DMS114 treated with DMSO at 0.1 percent for 48 hours (cell line): Measurements from ENCODE around the gene NLGN4Y.

Experiments
- DNase-seq: peaks from one replicate; lab custom pipeline; 2025; ENCODE audit not compliant: unreplicated experiment; lab: John Stamatoyannopoulos, UW

NLGN4Y gene

GRCh38 chrY:14644157-14644952, 120.0 kb downstream of the NLGN4Y start:
- DNase-seq, result no peak

GRCh38 chrY:14679181-14679580, 154.9 kb downstream of the NLGN4Y start:
- no peak for DNase-seq

GRCh38 chrY:14694543-14694942, 170.2 kb downstream of the NLGN4Y start:
- DNase-seq, result no peak

- no peak for DNase-seq
These were observed 183.8 kb downstream of the NLGN4Y start for GRCh38 chrY:14708158-14708557.

- DNase-seq, result no peak
These were observed 217.3 kb downstream of the NLGN4Y start for GRCh38 chrY:14741596-14741995.

- no peak for DNase-seq
These were observed 224.0 kb downstream of the NLGN4Y start for GRCh38 chrY:14748329-14748728.

- no peak for DNase-seq
These were observed 231.2 kb downstream of the NLGN4Y start for GRCh38 chrY:14755571-14755970.

GRCh38 chrY:14762903-14763302, 238.6 kb downstream of the NLGN4Y start:
- no peak for DNase-seq

GRCh38 chrY:14763600-14763999, 239.3 kb downstream of the NLGN4Y start:
- no peak for DNase-seq

- DNase-seq, result no peak
These were observed 253.9 kb downstream of the NLGN4Y start for GRCh38 chrY:14778208-14778607.

- DNase-seq, result no peak
These were observed 268.8 kb downstream of the NLGN4Y start for GRCh38 chrY:14793104-14793503.

- DNase-seq, result no peak
These were observed 269.3 kb downstream of the NLGN4Y start for GRCh38 chrY:14793674-14794073.

- no peak for DNase-seq
These were observed 273.7 kb downstream of the NLGN4Y start for GRCh38 chrY:14798010-14798409.

GRCh38 chrY:14801096-14801495, 276.8 kb downstream of the NLGN4Y start:
- DNase-seq, result no peak

- no peak for DNase-seq
These were observed 277.8 kb downstream of the NLGN4Y start for GRCh38 chrY:14802125-14802524.

GRCh38 chrY:14804041-14804440, 279.7 kb downstream of the NLGN4Y start:
- DNase-seq, result no peak

GRCh38 chrY:14818452-14818851, 294.1 kb downstream of the NLGN4Y start:
- DNase-seq, result no peak

GRCh38 chrY:14822201-14822600, 297.9 kb downstream of the NLGN4Y start:
- DNase-seq, result no peak

GRCh38 chrY:14822906-14823305, 298.6 kb downstream of the NLGN4Y start:
- DNase-seq, result no peak

- no peak for DNase-seq
These were observed 300.3 kb downstream of the NLGN4Y start for GRCh38 chrY:14824583-14824982.

- no peak for DNase-seq
These were observed 301.4 kb downstream of the NLGN4Y start for GRCh38 chrY:14825728-14826127.

GRCh38 chrY:14828531-14828930, 304.2 kb downstream of the NLGN4Y start:
- no peak for DNase-seq

GRCh38 chrY:14829366-14829885, 305.1 kb downstream of the NLGN4Y start:
- DNase-seq, result no peak
